ENCODE measurements around the gene BTN3A1.
A peak's percentile ranks its signal among the peaks of the same experiment; 100 is the strongest.
"Not testable (repeated sequence)": the region's sequence is repeated elsewhere in the genome, so short reads cannot be mapped to it uniquely, and the experiment has no call there.

Gene BTN3A1

DNA sequence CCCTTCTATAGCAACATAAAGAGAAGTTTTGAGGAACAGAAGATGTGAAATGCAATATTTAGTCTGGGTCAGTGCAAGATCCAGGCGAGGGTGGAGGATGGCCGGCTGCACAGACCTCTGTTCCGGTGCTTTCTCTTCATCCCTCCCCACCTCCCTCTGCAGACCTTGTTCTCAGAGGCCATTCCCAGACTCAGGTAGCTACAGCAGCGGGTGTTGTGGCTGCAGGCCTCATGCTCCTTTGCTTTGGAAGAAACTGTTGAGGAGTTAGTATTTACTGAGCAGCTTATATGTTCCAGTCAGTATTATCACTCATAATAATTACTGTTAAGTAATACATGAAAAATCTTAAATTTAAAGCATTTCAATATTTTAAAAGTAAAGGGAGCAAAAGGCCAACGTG lies 39.9 kb downstream of the BTN3A1 start:
- DNase-seq (ENCODE audit: low read depth in 2 of 2) = no peak

- peak in 1 of 2 donors; percentile 23 for DNase-seq (ENCODE audit: low read depth in 2 of 2)
Observed at GRCh38 chr6:26445934-26446667, 44.0 kb downstream of the BTN3A1 start.

DNA sequence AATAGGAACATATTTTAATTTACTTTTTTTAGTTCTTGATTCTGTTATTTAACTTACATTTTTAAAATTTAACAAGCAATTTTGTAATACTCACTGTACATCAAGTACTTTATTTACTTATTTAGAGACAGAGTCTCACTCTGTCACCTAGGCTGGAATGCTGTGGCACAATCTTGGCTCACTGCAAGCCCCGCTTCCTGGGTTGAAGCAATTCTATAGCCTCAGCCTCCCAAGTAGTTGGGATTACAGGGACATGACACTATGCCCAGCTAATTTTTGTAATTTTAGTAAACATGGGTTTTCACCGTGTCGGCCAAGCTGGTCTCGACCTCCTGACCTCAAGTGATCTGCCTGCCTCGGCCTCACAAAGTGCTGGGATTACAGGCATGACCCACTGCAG lies 45.2 kb downstream of the BTN3A1 start:
- DNase-seq (ENCODE audit: low read depth in 2 of 2) = no peak

GRCh38 chr6:26450240-26450639 lies 48.2 kb downstream of the BTN3A1 start:
- no peak for DNase-seq (ENCODE audit: low read depth in 2 of 2)

- DNase-seq (ENCODE audit: low read depth in 2 of 2) = no peak
Observed at GRCh38 chr6:26452631-26453235, 50.7 kb downstream of the BTN3A1 start.

- no peak for DNase-seq (ENCODE audit: low read depth in 2 of 2)
Observed at GRCh38 chr6:26454631-26455030, 52.6 kb downstream of the BTN3A1 start.

- no peak for DNase-seq (ENCODE audit: low read depth in 2 of 2)
Observed at GRCh38 chr6:26455357-26455970, 53.4 kb downstream of the BTN3A1 start.

DNA sequence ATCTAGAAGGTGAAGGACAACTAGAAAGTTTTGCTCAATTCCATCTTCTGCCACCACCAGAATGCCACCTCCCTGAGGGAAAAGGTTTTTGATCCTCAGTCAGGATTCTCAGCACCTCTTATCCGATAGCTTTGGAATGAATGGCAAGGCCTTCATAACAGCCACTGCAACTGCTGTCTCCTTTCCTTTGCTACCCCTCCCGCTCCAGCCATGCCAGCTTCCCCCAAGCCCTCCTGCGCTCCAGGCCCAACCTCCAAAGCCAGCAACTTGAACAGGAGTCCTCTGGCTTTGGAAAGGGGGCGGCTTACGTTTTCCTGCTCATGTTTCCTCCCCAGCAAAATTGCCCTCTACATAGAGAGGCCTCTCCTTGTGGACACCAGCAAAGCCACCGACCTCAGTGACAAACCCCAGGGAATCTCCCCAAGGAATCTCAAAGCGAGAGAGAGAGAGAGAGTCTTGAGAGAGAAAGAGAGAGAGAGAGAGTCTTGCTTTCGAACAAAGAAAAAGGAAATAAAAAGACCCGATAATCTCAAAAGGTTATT lies 55.3 kb downstream of the BTN3A1 start:
- DNase-seq (ENCODE audit: low read depth in 2 of 2) = no peak

DNA sequence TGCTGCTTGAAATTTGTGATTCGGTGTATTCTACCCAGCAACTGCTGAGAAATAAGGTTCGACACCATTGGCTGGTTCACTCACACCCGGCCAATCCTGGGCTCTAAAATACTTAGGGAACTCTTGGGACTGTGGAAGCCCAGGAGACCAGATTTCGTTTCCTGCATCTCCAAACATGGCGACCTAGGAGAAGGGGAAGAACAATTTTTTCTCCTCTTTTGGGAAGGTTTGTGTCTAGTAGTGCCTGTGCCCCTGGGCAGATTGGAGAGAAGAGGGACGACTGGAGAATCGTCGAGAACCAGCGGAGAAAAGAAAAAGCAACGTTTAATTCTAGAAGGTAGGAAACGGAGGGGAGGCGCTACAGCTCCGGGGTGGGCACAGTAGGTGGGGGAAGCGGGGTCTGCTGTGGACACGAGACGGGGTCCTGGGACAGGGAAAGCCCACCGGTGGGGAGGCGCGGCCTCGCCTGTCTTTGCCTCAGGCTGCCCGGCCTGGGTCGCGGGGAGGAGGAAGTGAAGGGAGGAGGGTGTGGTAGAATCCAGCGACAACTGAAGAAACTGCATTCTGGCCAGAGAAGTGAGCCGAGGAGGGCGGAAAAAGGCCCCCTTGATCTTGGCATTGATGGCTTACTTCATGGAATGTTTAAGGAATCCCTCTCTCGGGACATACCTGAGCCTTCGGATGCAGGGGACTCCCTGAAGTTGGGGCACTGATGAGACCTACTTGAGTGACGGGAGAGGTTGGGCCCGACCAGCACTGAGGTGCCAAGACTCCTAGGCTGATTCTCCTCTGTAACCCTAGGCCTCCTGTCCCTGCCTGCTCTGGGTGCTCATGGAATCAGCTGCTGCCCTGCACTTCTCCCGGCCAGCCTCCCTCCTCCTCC lies 56.0 kb downstream of the BTN3A1 start, which contains the start of gene BTN2A1:
Gene BTN2A1, plus strand, starts transcription at position 150 of the 883 bp plus-strand sequence. Its CDS starts 682 bp downstream, at position 832.
- peak; percentile 30 to 39 for DNase-seq (ENCODE audit: low read depth in 2 of 2)

GRCh38 chr6:26459023-26459810 lies 57.1 kb downstream of the BTN3A1 start:
- no peak for DNase-seq (ENCODE audit: low read depth in 2 of 2)

DNA sequence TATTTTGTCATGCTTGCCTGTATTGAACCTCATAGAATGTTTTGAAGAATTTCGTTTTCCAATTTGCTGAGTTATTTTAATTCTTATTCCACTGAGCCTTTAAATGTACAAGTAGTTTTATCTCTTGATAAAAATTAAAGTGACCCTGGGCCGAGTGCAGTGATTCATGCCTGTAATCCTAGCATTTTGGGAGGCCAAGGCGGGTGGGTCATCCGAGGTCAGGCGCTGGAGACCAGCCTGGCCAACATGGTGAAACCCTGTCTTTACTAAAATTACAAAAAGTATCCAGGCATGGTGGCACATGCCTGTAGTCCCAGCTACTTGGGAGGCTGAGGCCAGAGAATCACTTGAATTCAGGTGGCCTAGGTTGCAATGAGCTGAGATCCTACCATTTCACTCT lies 59.3 kb downstream of the BTN3A1 start:
- not testable (repeated sequence) for DNase-seq (ENCODE audit: low read depth in 2 of 2)

GRCh38 chr6:26464014-26464413 lies 61.9 kb downstream of the BTN3A1 start:
- no peak for DNase-seq (ENCODE audit: low read depth in 2 of 2)

DNA sequence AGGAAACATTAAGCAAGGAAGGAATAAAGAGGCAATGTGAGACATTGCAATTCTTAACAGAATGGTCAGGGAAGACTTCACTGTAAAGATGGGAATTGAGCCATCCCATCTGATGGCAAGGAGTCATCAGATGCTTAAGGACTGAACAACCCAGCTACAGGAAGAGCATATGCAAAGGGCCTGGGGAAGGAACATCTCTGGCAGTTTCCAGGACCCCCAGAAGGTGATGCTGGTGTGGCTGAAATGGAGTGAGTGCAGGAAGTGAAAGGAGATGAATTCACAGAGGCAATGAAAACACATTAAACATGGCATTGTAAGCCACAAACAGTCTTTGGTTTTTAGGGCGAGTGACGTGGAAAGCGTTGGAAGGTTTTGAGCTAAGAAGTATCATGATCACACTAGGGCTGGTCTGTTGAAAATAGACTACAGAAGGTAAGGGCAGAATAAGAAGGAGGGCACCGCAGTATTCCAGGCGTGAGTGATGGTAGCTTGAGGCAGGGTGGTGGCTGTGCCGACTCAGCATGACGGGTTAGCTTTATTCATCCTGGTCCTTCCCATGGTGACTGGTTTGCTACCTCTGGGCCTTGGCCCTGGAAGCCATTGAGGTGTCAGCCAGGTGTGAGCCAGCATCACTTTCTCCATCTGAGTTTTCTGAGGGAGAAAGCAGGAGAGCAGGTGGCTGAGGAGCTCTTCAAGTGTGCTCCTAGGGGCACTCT lies 62.5 kb downstream of the BTN3A1 start:
- no peak for DNase-seq (ENCODE audit: low read depth in 2 of 2)

Data from stimulated activated CD8-positive, alpha-beta memory T cell treated with anti-CD3 and anti-CD28 coated beads, Interleukin-2, amount 100 ng/mL, for 48 hours (primary cell).